VCaP (cell line): ENCODE data around the gene TAF4B.

Source experiments
- H3K27ac ChIP-seq: fragments of 450-650 bp; 2 replicates; pipeline ENCODE4 v1.5.1; 2017
- TF ChIP-seq, protein P1 (sequence below): fragments of 450-650 bp; conservative IDR thresholded peaks from 2 replicates; pipeline ENCODE4 v1.5.1; 2017; ENCODE audit warnings: mild to moderate bottlenecking, moderate library complexity

The TAF4B gene

DNA sequence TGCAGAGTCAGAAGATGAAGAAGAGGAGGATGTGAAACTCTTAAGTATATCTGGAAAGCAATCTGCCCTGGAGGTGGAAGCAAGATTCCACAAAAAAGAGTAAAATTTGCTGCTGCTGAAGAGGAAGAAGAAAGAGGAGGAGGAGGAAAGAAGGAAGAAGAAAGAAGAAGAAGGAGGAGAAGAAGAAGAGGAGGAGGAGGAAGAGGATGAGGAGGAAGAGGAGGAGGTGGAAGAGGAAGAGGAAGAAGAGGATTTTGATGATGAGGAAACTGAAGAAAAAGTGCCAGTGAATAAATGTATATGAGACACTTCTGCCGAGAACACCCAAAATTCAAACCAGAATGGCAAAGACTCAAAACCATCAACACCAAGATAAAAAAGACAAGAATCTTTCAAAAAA is 20.9 kb upstream of the TAF4B start:
- TF ChIP-seq, protein P1, sequence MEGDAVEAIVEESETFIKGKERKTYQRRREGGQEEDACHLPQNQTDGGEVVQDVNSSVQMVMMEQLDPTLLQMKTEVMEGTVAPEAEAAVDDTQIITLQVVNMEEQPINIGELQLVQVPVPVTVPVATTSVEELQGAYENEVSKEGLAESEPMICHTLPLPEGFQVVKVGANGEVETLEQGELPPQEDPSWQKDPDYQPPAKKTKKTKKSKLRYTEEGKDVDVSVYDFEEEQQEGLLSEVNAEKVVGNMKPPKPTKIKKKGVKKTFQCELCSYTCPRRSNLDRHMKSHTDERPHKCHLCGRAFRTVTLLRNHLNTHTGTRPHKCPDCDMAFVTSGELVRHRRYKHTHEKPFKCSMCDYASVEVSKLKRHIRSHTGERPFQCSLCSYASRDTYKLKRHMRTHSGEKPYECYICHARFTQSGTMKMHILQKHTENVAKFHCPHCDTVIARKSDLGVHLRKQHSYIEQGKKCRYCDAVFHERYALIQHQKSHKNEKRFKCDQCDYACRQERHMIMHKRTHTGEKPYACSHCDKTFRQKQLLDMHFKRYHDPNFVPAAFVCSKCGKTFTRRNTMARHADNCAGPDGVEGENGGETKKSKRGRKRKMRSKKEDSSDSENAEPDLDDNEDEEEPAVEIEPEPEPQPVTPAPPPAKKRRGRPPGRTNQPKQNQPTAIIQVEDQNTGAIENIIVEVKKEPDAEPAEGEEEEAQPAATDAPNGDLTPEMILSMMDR, result no peak
- H3K27ac ChIP-seq, result no peak overlapping the region

DNA sequence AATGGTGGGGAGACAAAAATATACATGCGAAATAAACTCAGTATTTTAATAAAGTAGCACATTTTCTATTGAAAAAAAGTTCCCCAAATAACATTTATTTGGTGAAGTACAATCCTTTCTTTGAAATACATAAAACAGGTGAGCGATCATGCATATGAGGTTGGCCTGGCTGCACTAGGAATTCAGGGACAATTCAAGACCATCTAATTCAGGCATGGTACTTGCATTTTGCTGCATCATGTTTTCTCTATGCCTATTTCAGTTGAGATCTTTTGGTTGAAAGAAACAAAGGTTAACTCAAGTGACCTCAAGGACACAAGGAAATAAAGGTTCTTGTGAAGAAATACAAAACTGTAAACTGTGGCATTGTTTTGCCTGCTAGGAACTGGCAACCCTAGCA is 19.8 kb upstream of the TAF4B start:
- TF ChIP-seq, protein P1, result no peak
- no peak overlapping the region for H3K27ac ChIP-seq

DNA sequence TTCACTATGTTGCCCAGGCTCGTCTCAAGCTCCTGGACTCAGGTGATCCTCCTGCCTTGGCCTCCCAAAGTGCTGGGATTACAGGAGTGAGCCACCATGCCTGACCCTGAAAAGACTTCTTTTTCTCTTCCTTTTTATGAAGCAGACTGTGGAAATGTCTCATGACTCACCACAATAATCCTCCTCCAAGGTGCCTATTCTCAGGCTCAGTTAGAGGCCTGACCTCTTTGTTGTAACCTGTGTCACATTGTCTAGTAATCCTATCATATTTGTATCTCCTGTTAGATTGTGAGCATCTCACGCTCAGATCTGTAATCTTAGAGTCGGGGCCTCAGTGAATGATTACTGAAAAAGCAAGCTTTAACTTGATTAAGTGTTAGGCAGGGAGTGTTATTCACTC is 18.3 kb upstream of the TAF4B start:
- TF ChIP-seq, protein P1, result no peak
- no peak overlapping the region for H3K27ac ChIP-seq

DNA sequence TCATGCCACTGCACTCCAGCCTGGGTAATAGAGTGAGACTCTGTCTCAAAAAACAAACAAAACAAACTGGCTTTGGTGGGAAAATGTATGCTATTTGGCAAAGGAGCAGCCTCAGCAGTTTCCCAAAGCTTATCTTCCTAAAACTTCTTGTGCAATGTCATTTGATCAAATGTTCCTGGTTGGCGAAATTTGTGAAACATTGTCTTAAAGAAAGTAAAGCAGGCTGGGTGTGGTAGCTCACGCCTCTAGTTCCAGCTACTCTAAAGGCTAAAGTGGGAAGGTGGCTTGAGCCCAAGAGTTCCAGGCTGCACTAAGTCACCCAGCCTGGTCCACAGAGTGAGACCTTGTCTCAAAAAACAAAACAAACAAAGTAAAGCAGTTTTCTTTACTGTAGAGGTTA is 17.3 kb upstream of the TAF4B start:
- TF ChIP-seq, protein P1, result no peak
- no peak overlapping the region for H3K27ac ChIP-seq

DNA sequence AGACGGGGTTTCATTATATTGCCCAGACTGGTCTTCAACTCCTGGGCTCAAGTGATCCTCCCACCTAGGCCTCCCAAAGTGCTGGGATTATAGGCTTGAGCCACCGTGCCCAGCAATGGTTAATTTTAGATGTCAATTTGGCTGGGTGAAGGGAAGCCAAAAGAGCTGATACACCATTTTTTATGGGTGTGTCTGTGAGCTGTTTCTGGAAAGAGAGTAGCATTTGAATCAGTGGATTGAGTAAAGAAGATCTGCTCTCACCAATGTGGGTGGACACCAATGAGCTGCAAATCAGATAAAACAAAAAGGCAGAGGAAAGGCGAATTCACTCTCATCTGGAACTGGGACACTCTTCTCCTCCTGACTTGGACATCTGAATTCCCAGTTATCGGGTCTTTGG is 16.1 kb upstream of the TAF4B start:
- TF ChIP-seq, protein P1, result no peak

DNA sequence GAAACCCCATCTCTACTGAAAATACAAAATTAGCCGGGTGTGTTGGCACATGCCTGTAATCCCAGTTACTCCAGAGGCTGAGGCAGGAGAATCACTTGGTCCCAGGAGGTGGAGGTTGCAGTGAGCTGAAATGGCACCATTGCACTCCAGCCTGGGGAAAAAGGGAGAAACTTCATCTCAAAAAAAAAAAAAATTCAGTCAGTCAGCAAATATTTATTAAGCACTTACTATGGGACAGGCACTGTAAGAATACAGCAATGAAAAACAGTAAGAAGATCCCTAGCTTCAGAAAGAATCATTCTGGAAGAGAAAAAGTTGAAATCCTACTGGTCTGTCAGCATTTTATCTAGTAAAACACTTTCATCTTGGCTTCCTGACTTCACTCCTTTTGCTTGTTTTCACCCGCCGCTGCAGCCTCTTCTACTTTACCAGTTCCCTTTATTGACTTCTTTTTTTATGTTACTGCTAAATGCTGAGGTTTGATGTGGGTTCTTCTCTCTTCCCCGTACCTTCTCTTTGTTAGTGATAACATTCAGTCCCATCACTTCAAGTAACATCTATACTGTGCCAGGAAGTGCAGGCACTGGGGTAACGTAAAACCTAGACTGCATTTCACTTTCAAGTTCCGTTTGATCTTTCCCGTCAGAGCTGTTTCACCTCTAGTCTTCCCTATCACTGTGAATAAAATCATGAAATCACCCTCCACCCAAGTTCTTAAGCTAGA is 10.8 kb upstream of the TAF4B start:
- H3K27ac ChIP-seq, result no peak overlapping the region
- TF ChIP-seq, protein P1, result no peak

More for the DNA sequence above, 16.1 kb upstream of the TAF4B start:
- no peak overlapping the region for H3K27ac ChIP-seq

DNA sequence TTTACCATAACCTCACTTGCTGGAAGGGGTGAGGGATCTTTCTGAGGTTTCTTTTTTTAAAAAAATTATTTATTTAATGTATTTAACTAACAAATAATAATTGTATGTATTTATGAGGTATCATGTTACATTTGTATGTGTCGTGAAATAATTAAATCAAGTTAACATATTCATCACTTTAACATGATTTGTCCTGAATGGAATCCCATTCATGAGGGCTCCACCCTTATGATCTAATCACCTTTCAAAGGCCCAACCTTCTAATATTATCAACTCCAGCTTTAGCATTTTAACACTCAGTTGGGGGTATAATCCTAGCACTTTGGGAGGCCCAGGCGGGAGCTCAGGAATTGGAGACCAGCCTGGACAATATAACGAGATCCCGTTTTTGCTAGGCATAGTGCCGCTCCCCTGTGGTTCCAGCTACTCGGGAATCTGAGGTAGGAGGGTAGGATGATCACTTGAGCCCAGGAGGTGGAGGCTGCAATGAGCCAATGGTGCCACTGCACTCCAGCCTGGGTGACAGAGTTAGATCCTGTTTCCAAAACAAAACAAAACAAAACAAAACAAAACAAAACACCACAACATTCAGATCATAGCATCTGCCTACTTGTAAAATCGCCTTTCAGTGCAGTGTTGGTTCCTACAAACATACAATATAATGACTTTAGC is 1.1 kb upstream of the TAF4B start:
- TF ChIP-seq, protein P1, result no peak
- H3K27ac ChIP-seq, result peak overlapping the region; percentile 82
